K562 (cell line): Measurements from ENCODE around the gene SPINT2. TPM values are rescaled to one million over a fixed set of nuclear protein-coding genes. Genes with fewer than 3 reads are reported as not detected.

Source experiments
- BRD9 ChIP-seq: fragments of 450-650 bp; IDR thresholded peaks from 2 replicates; pipeline ENCODE4 v1.6.1; 2018; ENCODE audit warnings: low read depth; ENCODE audit not compliant: partially characterized antibody
- ETV6 ChIP-seq, 3 experiments: fragments of 150-350 bp in 1 of 3; sonication (generic) in 1 of 3; formaldehyde crosslinking in 1 of 3; IDR thresholded peaks; 2 replicates each; pipeline versions ENCODE4 v1.6.1 to v1.8.0; 2014 to 2022; ENCODE audit warnings: borderline replicate concordance in 2 of 3, low read depth in 2 of 3, antibody characterized with exemption in 1 of 3, low read length in 1 of 3, mild to moderate bottlenecking in 1 of 3, missing genetic modification reagents in 1 of 3
- GABPB2 ChIP-seq: fragments of 250-450 bp; sonication (Bioruptor Pico); conservative IDR thresholded peaks from 2 replicates; pipeline ENCODE4 v1.5.1; 2021; ENCODE audit warnings: mild to moderate bottlenecking
- GATAD2B ChIP-seq: fragments of 450-650 bp; IDR thresholded peaks from 2 replicates; pipeline ENCODE4 v1.6.1; 2017; ENCODE audit warnings: mild to moderate bottlenecking, borderline replicate concordance
- MCM5 ChIP-seq: fragments of 450-650 bp; IDR thresholded peaks from 2 replicates; pipeline ENCODE4 v1.6.1; 2016; ENCODE audit warnings: low read depth
- NONO ChIP-seq, 2 experiments: fragments of 200-400 bp in 1 of 2; fragments of 450-650 bp in 1 of 2; formaldehyde crosslinking in 1 of 2; IDR thresholded peaks; 2 replicates each; pipeline ENCODE4 v1.6.1; 2017; ENCODE audit warnings: low read depth in 2 of 2, mild to moderate bottlenecking in 2 of 2, moderate library complexity in 2 of 2, low read length in 1 of 2
- RHOXF2B ChIP-seq: fragments of 250-450 bp; sonication (Bioruptor Pico); conservative IDR thresholded peaks from 2 replicates; pipeline ENCODE4 v1.5.1; 2021
- ZBTB1 ChIP-seq: sonication (generic); formaldehyde crosslinking; IDR thresholded peaks from 2 replicates; pipeline ENCODE4 v1.8.1; 2023; ENCODE audit warnings: missing genetic modification reagents, low read depth, mild to moderate bottlenecking, borderline replicate concordance
- ZBTB8A ChIP-seq: fragments of 450-650 bp; IDR thresholded peaks from 2 replicates; pipeline ENCODE4 v1.6.1; 2018; ENCODE audit warnings: mild to moderate bottlenecking, moderate library complexity; ENCODE audit not compliant: partially characterized antibody
- ZFX ChIP-seq: sonication (generic); formaldehyde crosslinking; IDR thresholded peaks from 2 replicates; pipeline ENCODE4 v1.8.0; 2022; ENCODE audit warnings: mild to moderate bottlenecking, missing genetic modification reagents, moderate library complexity
- ZNF23 ChIP-seq: fragments of 250-450 bp; sonication (Bioruptor Pico); IDR thresholded peaks from 2 replicates; pipeline ENCODE4 v1.4.0; 2020; ENCODE audit warnings: mild to moderate bottlenecking
- ZNF232 ChIP-seq: sonication (generic); formaldehyde crosslinking; IDR thresholded peaks from 2 replicates; pipeline ENCODE4 v1.8.0; 2022; ENCODE audit warnings: mild to moderate bottlenecking, missing genetic modification reagents
- ZNF24 ChIP-seq: fragments of 450-650 bp; IDR thresholded peaks from 2 replicates; pipeline ENCODE4 v1.6.1; 2016
- ZNF253 ChIP-seq: fragments of 250-450 bp; sonication (Bioruptor Pico); conservative IDR thresholded peaks from 2 replicates; pipeline ENCODE4 v1.6.1; 2021; ENCODE audit warnings: mild to moderate bottlenecking
- ZNF354B ChIP-seq: fragments of 250-450 bp; sonication (Bioruptor Pico); IDR thresholded peaks from 2 replicates; pipeline ENCODE4 v1.4.0; 2020
- polyA plus RNA-seq, 8 experiments: library from polyadenylated mRNA; depleted of rRNA in 4 of 8; stranded (reverse) in 5 of 8; unstranded in 3 of 8; fragments of >200 nt; fragmentation: Nextera tagmentation in 2 of 8; fragmentation: Illumina TruSeq in 1 of 8; extraction: Ambion mirVana in 2 of 8; extraction: Trizol in 1 of 8; gene quantifications; 2 replicates each; pipeline versions ENCODE4 v1.2.1 to v1.2.3, GENCODE V29; 2011 to 2014; ENCODE audit warnings: inconsistent platforms in 1 of 8, missing spikeins in 1 of 8
- total RNA-seq, 7 experiments: library from RNA; depleted of rRNA in 6 of 7; stranded (reverse); fragments of >200 nt in 6 of 7; fragmentation: Illumina TruSeq in 2 of 7; extraction: Trizol in 2 of 7; gene quantifications; 2 replicates each; pipeline versions ENCODE4 v1.2.1 to v1.2.3, GENCODE V29; 2011 to 2021; ENCODE audit warnings: low replicate concordance in 1 of 7
- TF ChIP-seq, protein P1 (sequence below): sonication (generic); formaldehyde crosslinking; IDR thresholded peaks from 2 replicates; pipeline ENCODE4 v1.8.0; 2022; ENCODE audit warnings: mild to moderate bottlenecking, missing genetic modification reagents
- TF ChIP-seq, protein P2 (sequence below): sonication (generic); formaldehyde crosslinking; IDR thresholded peaks from 2 replicates; pipeline ENCODE4 v1.9.0; 2022; ENCODE audit warnings: mild to moderate bottlenecking, missing genetic modification reagents
- TF ChIP-seq, protein P3 (sequence below): fragments of 450-650 bp; IDR thresholded peaks from 2 replicates; pipeline ENCODE4 v1.6.1; 2016; ENCODE audit warnings: low read depth, mild to moderate bottlenecking, moderate library complexity
- TF ChIP-seq, protein P4 (sequence below): fragments of 250-450 bp; sonication (Bioruptor Pico); IDR thresholded peaks from 2 replicates; pipeline ENCODE4 v1.8.0; 2021; ENCODE audit warnings: moderate library complexity, mild to moderate bottlenecking, inconsistent platforms
- TF ChIP-seq, protein P5 (sequence below), 3 experiments: fragments of 200-800 bp in 1 of 3; fragments of 250-450 bp in 1 of 3; fragments of 450-650 bp in 1 of 3; sonication (Bioruptor Pico) in 1 of 3; sonication (Bioruptor generic) in 1 of 3; formaldehyde crosslinking in 1 of 3; IDR thresholded peaks; 2 replicates each; pipeline versions ENCODE4 v1.6.1 to v1.8.0; 2016 to 2022; ENCODE audit warnings: mild to moderate bottlenecking in 2 of 3, missing genetic modification characterization in 2 of 3, missing compliant biosample characterization in 1 of 3, moderate library complexity in 1 of 3

Gene SPINT2
- total and polyA plus RNA-seq, 9 of the 15 experiments (the other 6 are each of a cell fraction or from before 2014, with no cell fraction given), result 0.65 to 4.5 (median 3.4) TPM

DNA sequence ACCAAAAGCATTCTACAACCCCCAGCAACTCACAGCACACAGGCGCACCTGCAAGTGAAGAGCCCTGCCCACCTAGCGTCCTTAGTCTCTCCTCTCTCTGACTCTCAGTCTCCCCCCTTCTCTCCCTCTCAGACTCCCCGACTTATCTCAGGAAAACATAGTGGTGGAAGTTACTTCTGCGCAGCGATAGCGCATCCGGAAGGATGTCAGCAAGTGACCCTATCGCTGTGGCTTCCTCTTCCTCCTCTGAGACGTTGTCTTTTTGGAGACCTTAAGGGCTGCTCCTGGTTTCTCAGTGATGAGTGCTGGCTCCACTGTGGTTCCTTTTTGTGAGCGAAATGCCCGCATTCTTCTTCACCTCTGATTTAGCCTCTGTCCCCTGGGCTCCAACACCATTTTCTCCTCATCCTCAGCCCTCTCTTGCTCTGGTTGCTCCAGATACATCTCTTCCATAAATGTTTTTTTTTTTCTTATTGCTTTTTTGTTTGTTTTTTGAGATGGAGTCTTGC is 52.8 kb downstream of the SPINT2 start (continued):
- TF ChIP-seq GABPB2 (CRISPR knock-in tag) (no peak), GATAD2B (peak; percentile 38; the same call in 1 of the 2 replicates), ETV6 (IDR thresholded peaks at IDR 0.05; ENCODE audit: borderline replicate concordance in 1 of 2, low read depth in 2 of 2, low read length in 1 of 2) (peak; percentile 100), ETV6 (CRISPR knock-in tag; IDR thresholded peaks at IDR 0.05; ENCODE audit: borderline replicate concordance) (no peak), BRD9 (peak; percentile 97), ZFX (CRISPR knock-in tag) (no peak), ZNF253 (CRISPR knock-in tag) (no peak), ZNF354B (CRISPR knock-in tag) (no peak), ZNF23 (CRISPR knock-in tag) (no peak), NONO (IDR thresholded peaks at IDR 0.05; ENCODE audit: low read depth in 2 of 2, low read length in 1 of 2) (no peak), RHOXF2B (CRISPR knock-in tag) (no peak), ZBTB1 (CRISPR knock-in tag) (no peak), ZNF232 (no peak), MCM5 (no peak), ZNF24 (peak; percentile 60; the same call in 1 of the 2 replicates), ZBTB8A (no peak)
- TF ChIP-seq, protein P1, sequence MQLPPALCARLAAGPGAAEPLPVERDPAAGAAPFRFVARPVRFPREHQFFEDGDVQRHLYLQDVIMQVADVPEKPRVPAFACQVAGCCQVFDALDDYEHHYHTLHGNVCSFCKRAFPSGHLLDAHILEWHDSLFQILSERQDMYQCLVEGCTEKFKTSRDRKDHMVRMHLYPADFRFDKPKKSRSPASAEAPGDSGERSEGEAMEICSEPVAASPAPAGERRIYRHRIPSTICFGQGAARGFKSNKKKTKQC (CRISPR knock-in tag), result no peak
- TF ChIP-seq, protein P2, sequence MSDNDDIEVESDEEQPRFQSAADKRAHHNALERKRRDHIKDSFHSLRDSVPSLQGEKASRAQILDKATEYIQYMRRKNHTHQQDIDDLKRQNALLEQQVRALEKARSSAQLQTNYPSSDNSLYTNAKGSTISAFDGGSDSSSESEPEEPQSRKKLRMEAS (CRISPR knock-in tag), result no peak
- TF ChIP-seq, protein P3, sequence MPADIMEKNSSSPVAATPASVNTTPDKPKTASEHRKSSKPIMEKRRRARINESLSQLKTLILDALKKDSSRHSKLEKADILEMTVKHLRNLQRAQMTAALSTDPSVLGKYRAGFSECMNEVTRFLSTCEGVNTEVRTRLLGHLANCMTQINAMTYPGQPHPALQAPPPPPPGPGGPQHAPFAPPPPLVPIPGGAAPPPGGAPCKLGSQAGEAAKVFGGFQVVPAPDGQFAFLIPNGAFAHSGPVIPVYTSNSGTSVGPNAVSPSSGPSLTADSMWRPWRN, result peak; percentile 61
- TF ChIP-seq, protein P4, sequence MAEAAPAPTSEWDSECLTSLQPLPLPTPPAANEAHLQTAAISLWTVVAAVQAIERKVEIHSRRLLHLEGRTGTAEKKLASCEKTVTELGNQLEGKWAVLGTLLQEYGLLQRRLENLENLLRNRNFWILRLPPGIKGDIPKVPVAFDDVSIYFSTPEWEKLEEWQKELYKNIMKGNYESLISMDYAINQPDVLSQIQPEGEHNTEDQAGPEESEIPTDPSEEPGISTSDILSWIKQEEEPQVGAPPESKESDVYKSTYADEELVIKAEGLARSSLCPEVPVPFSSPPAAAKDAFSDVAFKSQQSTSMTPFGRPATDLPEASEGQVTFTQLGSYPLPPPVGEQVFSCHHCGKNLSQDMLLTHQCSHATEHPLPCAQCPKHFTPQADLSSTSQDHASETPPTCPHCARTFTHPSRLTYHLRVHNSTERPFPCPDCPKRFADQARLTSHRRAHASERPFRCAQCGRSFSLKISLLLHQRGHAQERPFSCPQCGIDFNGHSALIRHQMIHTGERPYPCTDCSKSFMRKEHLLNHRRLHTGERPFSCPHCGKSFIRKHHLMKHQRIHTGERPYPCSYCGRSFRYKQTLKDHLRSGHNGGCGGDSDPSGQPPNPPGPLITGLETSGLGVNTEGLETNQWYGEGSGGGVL, result no peak
- TF ChIP-seq, protein P5, sequence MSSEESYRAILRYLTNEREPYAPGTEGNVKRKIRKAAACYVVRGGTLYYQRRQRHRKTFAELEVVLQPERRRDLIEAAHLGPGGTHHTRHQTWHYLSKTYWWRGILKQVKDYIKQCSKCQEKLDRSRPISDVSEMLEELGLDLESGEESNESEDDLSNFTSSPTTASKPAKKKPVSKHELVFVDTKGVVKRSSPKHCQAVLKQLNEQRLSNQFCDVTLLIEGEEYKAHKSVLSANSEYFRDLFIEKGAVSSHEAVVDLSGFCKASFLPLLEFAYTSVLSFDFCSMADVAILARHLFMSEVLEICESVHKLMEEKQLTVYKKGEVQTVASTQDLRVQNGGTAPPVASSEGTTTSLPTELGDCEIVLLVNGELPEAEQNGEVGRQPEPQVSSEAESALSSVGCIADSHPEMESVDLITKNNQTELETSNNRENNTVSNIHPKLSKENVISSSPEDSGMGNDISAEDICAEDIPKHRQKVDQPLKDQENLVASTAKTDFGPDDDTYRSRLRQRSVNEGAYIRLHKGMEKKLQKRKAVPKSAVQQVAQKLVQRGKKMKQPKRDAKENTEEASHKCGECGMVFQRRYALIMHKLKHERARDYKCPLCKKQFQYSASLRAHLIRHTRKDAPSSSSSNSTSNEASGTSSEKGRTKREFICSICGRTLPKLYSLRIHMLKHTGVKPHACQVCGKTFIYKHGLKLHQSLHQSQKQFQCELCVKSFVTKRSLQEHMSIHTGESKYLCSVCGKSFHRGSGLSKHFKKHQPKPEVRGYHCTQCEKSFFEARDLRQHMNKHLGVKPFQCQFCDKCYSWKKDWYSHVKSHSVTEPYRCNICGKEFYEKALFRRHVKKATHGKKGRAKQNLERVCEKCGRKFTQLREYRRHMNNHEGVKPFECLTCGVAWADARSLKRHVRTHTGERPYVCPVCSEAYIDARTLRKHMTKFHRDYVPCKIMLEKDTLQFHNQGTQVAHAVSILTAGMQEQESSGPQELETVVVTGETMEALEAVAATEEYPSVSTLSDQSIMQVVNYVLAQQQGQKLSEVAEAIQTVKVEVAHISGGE (CRISPR knock-in tag; IDR thresholded peaks at IDR 0.05), result peak in 1 of 3 experiments; percentile 83; a peak in 2 of 6 replicates
